Stomach smooth muscle (tissue), 2 donors: ENCODE data around the gene FHDC1.

ENCODE experiments used
- H3K27ac ChIP-seq: one replicate; pipeline ENCODE4 v1.7.0; 2013; ENCODE audit warnings: mild to moderate bottlenecking, low read length, inconsistent platforms
- H3K27me3 ChIP-seq, 2 donors: one replicate each; pipeline ENCODE4 v1.7.0; 2013; ENCODE audit warnings: low read length in 2 of 2; ENCODE audit not compliant: insufficient read depth in 2 of 2, control insufficient read depth in 1 of 2
- H3K36me3 ChIP-seq, 2 donors: one replicate each; pipeline ENCODE4 v1.7.0; 2013; ENCODE audit warnings: low read length in 2 of 2; ENCODE audit not compliant: control insufficient read depth in 2 of 2, insufficient read depth in 2 of 2
- H3K4me1 ChIP-seq: one replicate; pipeline ENCODE4 v1.7.0; 2013; ENCODE audit warnings: low read length; ENCODE audit not compliant: control insufficient read depth, insufficient read depth
- H3K4me3 ChIP-seq, 2 donors: one replicate each; pipeline ENCODE4 v1.7.0; 2013; ENCODE audit warnings: low read length in 2 of 2
- H3K9ac ChIP-seq, 2 donors: one replicate each; pipeline ENCODE4 v1.7.0; 2013; ENCODE audit warnings: low read length in 2 of 2, mild to moderate bottlenecking in 1 of 2
- H3K9me3 ChIP-seq, 2 donors: one replicate each; pipeline ENCODE4 v1.7.0; 2013; ENCODE audit warnings: low read length in 2 of 2; ENCODE audit not compliant: control insufficient read depth in 2 of 2
- donor health status: healthy.
- donor health status: Pancreatic carcinoma.

FHDC1 gene

DNA sequence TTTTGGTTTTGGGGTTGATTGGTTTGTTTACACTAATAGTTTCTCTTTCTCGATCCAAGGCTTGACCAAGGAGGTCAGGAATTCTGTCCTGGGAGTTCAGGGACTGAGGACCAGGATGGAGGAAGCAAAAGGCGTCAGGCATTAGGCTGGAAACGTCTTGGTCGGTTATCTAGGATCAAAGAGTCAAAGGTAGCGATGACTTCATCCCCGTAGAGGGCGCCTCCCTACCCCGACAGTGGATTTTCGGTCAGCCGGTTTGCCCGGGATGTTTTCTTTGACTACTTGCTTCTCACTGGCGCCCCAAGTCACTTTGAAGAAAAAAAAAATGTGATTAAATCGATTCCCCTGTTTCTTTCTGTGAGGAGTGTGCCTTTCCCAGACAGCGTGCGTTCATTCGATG, 980 bp upstream of the FHDC1 start:
- no peaks in the 10 kb centered on the region for H3K9me3 ChIP-seq
- no peak overlapping the region for H3K9ac ChIP-seq
- no peak overlapping the region for H3K27ac ChIP-seq
- H3K4me3 ChIP-seq: no peak overlapping the region
- no peaks in the 10 kb centered on the region for H3K36me3 ChIP-seq
- H3K27me3 ChIP-seq: peaks cover 24 to 40% of the 10 kb centered on the region in 2 donors
- peaks cover 23% of the 10 kb centered on the region for H3K4me1 ChIP-seq

- peaks cover 24 to 40% of the 10 kb centered on the region in 2 donors for H3K27me3 ChIP-seq
- H3K27ac ChIP-seq: no peak overlapping the region
- H3K9ac ChIP-seq: no peak overlapping the region
- H3K9me3 ChIP-seq: no peaks in the 10 kb centered on the region
- H3K4me1 ChIP-seq: peaks cover 23% of the 10 kb centered on the region
- H3K36me3 ChIP-seq: no peaks in the 10 kb centered on the region
- H3K4me3 ChIP-seq: peak overlapping the region; percentile 56 to 77
Measured at GRCh38 chr4:152936446-152937335, 568 bp downstream of the FHDC1 start.

DNA sequence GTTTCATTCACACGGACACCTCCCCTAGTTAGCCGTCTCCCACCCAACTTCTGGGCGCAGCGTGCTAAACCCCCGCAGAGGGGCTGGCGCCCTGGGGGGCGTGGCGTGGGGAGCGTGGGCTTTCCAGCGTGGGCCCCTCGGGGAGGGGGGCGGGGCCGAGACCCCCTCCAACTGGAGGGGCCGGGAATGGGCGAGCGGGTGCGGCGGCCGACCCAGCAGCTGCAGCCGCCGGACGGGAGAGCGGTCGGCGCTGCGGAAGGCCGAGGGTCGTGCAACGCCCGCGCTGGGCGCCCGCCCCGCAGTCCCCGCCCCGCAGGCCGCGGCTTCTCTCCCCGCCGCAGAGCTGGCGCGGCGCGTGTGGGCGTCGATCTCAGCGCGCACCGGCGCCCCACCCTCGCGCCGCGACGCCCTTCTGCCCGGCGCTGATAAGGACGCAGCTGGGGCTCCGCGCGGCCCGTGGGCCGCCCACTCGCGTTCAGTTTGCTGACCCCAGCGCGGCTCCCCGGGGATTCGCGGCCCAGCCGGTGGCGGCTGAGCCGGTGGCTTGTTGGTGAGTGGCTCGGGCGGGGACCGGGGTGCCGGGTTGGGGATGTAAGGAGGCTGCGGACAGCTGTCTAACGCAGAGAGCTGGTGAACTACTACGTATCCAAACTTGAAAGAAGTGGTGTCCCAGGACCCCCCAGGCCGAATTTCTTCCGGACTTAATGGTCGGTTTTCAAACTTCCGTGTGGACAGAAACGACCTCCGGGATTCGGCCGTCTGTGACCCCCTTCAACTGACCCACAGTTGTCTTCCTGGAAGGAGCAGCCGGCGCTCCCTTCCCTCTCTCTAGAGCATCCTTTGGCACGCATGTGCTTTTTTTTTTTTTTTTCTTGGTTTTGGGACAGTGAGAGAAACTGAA, 1.5 kb downstream of the FHDC1 start:
- Histone ChIP-seq H3K27ac (no peak overlapping the region), H3K4me1 (peaks cover 23% of the 10 kb centered on the region), H3K36me3 (no peaks in the 10 kb centered on the region), H3K9me3 (no peaks in the 10 kb centered on the region), H3K4me3 (peak overlapping the region; percentile 62 to 77), H3K9ac (peak overlapping the region; percentile 21 to 29), H3K27me3 (peaks cover 24 to 40% of the 10 kb centered on the region in 2 donors)

GRCh38 chr4:152938237-152938947, 2.3 kb downstream of the FHDC1 start:
- Histone ChIP-seq H3K9ac (peak overlapping the region in 1 of 2 donors; percentile 21), H3K27me3 (peaks cover 24 to 40% of the 10 kb centered on the region in 2 donors), H3K4me1 (peaks cover 23% of the 10 kb centered on the region), H3K36me3 (no peaks in the 10 kb centered on the region), H3K27ac (no peak overlapping the region), H3K9me3 (no peaks in the 10 kb centered on the region), H3K4me3 (peak overlapping the region; percentile 62 to 77)

- H3K27me3 ChIP-seq: peaks cover 24 to 40% of the 10 kb centered on the region in 2 donors
- H3K27ac ChIP-seq: no peak overlapping the region
Measured at GRCh38 chr4:152939621-152940020, 3.5 kb downstream of the FHDC1 start.

GRCh38 chr4:152940461-152940860, 4.3 kb downstream of the FHDC1 start:
- H3K4me3 ChIP-seq: no peak overlapping the region
- no peak overlapping the region for H3K9ac ChIP-seq
- H3K27ac ChIP-seq: no peak overlapping the region
- no peaks in the 10 kb centered on the region for H3K36me3 ChIP-seq
- H3K9me3 ChIP-seq: no peaks in the 10 kb centered on the region
- peaks cover 19 to 40% of the 10 kb centered on the region in 2 donors for H3K27me3 ChIP-seq
- peaks cover 23% of the 10 kb centered on the region for H3K4me1 ChIP-seq

More at GRCh38 chr4:152939621-152940020, 3.5 kb downstream of the FHDC1 start:
- H3K36me3 ChIP-seq: no peaks in the 10 kb centered on the region
- H3K9ac ChIP-seq: no peak overlapping the region
- H3K4me1 ChIP-seq: peaks cover 23% of the 10 kb centered on the region
- H3K4me3 ChIP-seq: no peak overlapping the region
- H3K9me3 ChIP-seq: no peaks in the 10 kb centered on the region

DNA sequence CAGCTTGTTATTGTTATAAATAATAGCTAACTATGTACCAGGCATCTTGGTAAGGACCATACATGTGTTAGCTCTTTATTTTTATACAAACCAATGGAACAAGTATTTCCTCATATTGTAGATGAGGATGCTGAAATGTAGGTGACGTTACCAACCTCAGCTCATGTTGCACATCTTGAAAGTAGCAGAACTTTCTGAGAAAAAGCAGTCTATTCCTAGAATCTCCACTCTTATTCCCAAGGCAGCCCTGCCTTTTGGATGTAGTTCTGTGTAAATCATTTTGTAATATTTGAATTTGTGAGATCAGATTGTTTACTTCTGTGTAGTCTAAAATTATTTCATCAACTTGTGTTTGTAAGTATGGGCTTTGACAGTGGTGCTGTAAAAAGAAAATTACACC, 5.3 kb downstream of the FHDC1 start:
- Histone ChIP-seq H3K27ac (no peak overlapping the region), H3K9me3 (no peaks in the 10 kb centered on the region), H3K36me3 (no peaks in the 10 kb centered on the region), H3K9ac (no peak overlapping the region), H3K27me3 (peaks cover 17 to 32% of the 10 kb centered on the region in 2 donors), H3K4me1 (peaks cover 14% of the 10 kb centered on the region), H3K4me3 (no peak overlapping the region)

GRCh38 chr4:152942346-152942745, 6.2 kb downstream of the FHDC1 start:
- H3K4me3 ChIP-seq: no peak overlapping the region
- no peaks in the 10 kb centered on the region for H3K9me3 ChIP-seq
- H3K27ac ChIP-seq: no peak overlapping the region
- peaks cover 14 to 23% of the 10 kb centered on the region in 2 donors for H3K27me3 ChIP-seq
- H3K36me3 ChIP-seq: no peaks in the 10 kb centered on the region
- no peak overlapping the region for H3K9ac ChIP-seq
- H3K4me1 ChIP-seq: peaks cover 6% of the 10 kb centered on the region

- Histone ChIP-seq H3K9me3 (no peaks in the 10 kb centered on the region), H3K27me3 (peaks cover 11 to 12% of the 10 kb centered on the region in 2 donors), H3K9ac (no peak overlapping the region), H3K27ac (no peak overlapping the region), H3K4me3 (no peak overlapping the region), H3K4me1 (no peaks in the 10 kb centered on the region), H3K36me3 (no peaks in the 10 kb centered on the region)
Measured at GRCh38 chr4:152943672-152944071, 7.5 kb downstream of the FHDC1 start.

GRCh38 chr4:152944666-152945320, 8.7 kb downstream of the FHDC1 start:
- no peaks in the 10 kb centered on the region for H3K36me3 ChIP-seq
- no peak overlapping the region for H3K27ac ChIP-seq
- no peaks in the 10 kb centered on the region for H3K9me3 ChIP-seq
- no peak overlapping the region for H3K4me3 ChIP-seq
- peaks cover 3 to 4% of the 10 kb centered on the region in 2 donors for H3K27me3 ChIP-seq
- no peaks in the 10 kb centered on the region for H3K4me1 ChIP-seq
- H3K9ac ChIP-seq: no peak overlapping the region
